ENCODE data around the gene UBA3. TPM values are rescaled to one million over a fixed set of nuclear protein-coding genes. Genes with fewer than 3 reads are reported as not detected.

The UBA3 gene
- total RNA-seq, 1 experiment from 2014 or later, result 67.2 TPM

- H3K23ac ChIP-seq (ENCODE audit: insufficient read length, low read depth, low read length), result no peak overlapping the region
- no peak overlapping the region for H3K4ac ChIP-seq (ENCODE audit: low read depth, low read length)
- no peaks in the 10 kb centered on the region for H3K27me3 ChIP-seq (ENCODE audit: insufficient read depth, low read length)
- H3K79me1 ChIP-seq (ENCODE audit: insufficient read depth, low read depth, low read length, poor library complexity, severe bottlenecking), result no peaks in the 10 kb centered on the region
- no peak overlapping the region for H4K91ac ChIP-seq (ENCODE audit: insufficient read length, low read depth, low read length)
- no peaks in the 10 kb centered on the region for H3K9me3 Mint-ChIP-seq
- no peak overlapping the region for H3K18ac ChIP-seq (ENCODE audit: insufficient read length, low read depth, low read length)
- H2AFZ ChIP-seq (ENCODE audit: low read length), result no peak overlapping the region
- H3K56ac ChIP-seq (ENCODE audit: insufficient read length, low read depth, low read length), result no peak overlapping the region
- no peak overlapping the region for H3T11ph ChIP-seq (ENCODE audit: low read length)
- no peak overlapping the region for H3K27ac ChIP-seq (ENCODE audit: insufficient read length, low read depth, low read length)
- no peak for TF ChIP-seq CTCF (conservative IDR thresholded peaks at IDR 0.05)
- H2AK5ac ChIP-seq (ENCODE audit: insufficient read length, low read length), result no peak overlapping the region
- H3K9me3 ChIP-seq (ENCODE audit: control insufficient read depth, low read depth, low read length), result no peaks in the 10 kb centered on the region
- no peak overlapping the region for H3K4me3 Mint-ChIP-seq
- no peaks in the 10 kb centered on the region for H3K23me2 ChIP-seq (ENCODE audit: insufficient read length, low read depth, low read length, poor library complexity, severe bottlenecking)
- no peaks in the 10 kb centered on the region for H3K79me2 ChIP-seq (ENCODE audit: insufficient read depth, low read length)
- H2BK20ac ChIP-seq (ENCODE audit: low read depth, low read length, poor library complexity, severe bottlenecking), result no peak overlapping the region
- no peak overlapping the region for H4K8ac ChIP-seq (replicated peaks; ENCODE audit: insufficient read length, low read depth, low read length)
- H3K4me2 ChIP-seq (ENCODE audit: insufficient read depth, insufficient read length, low read length), result no peak overlapping the region
- no peak overlapping the region for H3K9ac ChIP-seq (ENCODE audit: extremely low read depth, insufficient read length, low read length)
- H4K20me1 ChIP-seq (ENCODE audit: control insufficient read depth, insufficient read depth, insufficient read length), result no peaks in the 10 kb centered on the region
- H2BK12ac ChIP-seq (ENCODE audit: insufficient read length, low read depth, low read length), result no peak overlapping the region
- no peak overlapping the region for H4K5ac ChIP-seq (ENCODE audit: insufficient read length, low read depth, low read length)
- H2BK15ac ChIP-seq (ENCODE audit: low read depth, low read length), result no peak overlapping the region
- no CpG with 5 or more reads among the region's 4 CpGs for WGBS (ENCODE audit: extremely low coverage, insufficient read length, low lambda C conversion rate)
- H3K27me3 Mint-ChIP-seq (ENCODE audit: low read depth), result no peaks in the 10 kb centered on the region
- no peak overlapping the region for H3K14ac ChIP-seq (ENCODE audit: insufficient read depth, low read length)
- H3K36me3 Mint-ChIP-seq (ENCODE audit: insufficient read depth in 1 of 3, low read depth in 3 of 3), result peaks cover 0 to 13% (median 0%) of the 10 kb centered on the region in 3 experiments; a peak in 1 of 7 replicates
- H2BK120ac ChIP-seq (ENCODE audit: low read depth, low read length, poor library complexity, severe bottlenecking), result no peak overlapping the region
- no peak overlapping the region for H3K27ac Mint-ChIP-seq
- no peak overlapping the region for H2BK5ac ChIP-seq (ENCODE audit: insufficient read length, low read length)
- DNase-seq, result no peak
- no peaks in the 10 kb centered on the region for H3K4me1 ChIP-seq (ENCODE audit: insufficient read depth, low read length)
- no peaks in the 10 kb centered on the region for H3K4me1 Mint-ChIP-seq
Measured at GRCh38 chr3:69102384-69102783, 22.2 kb upstream of the UBA3 start.
